ENCODE data around the gene ERICH6B.

The ERICH6B gene

GRCh38 chr13:45554604-45555109 lies 60.9 kb downstream of the ERICH6B start:
- TF ChIP-seq RARB (CRISPR knock-in tag; IDR thresholded peaks at IDR 0.05), result no peak
- no peak for TF ChIP-seq ZFP3 (CRISPR knock-in tag; IDR thresholded peaks at IDR 0.05)
- TF ChIP-seq CREB5 (CRISPR knock-in tag; IDR thresholded peaks at IDR 0.05; ENCODE audit: low read depth), result no peak
- TF ChIP-seq BACH2 (CRISPR knock-in tag; IDR thresholded peaks at IDR 0.05; ENCODE audit: borderline replicate concordance), result no peak
- no peak for TF ChIP-seq ZFP30 (CRISPR knock-in tag; IDR thresholded peaks at IDR 0.05)
- TF ChIP-seq PPARA (CRISPR knock-in tag; IDR thresholded peaks at IDR 0.05; ENCODE audit: borderline replicate concordance), result no peak
- no peak for TF ChIP-seq ARNTL (CRISPR knock-in tag; IDR thresholded peaks at IDR 0.05; ENCODE audit: borderline replicate concordance, low read depth)
- TF ChIP-seq GLIS3 (CRISPR knock-in tag; IDR thresholded peaks at IDR 0.05), result no peak
- ATAC-seq, result no peak

GRCh38 chr13:45548281-45548680 lies 67.3 kb downstream of the ERICH6B start:
- no peak for TF ChIP-seq TOX (CRISPR knock-in tag; IDR thresholded peaks at IDR 0.05; ENCODE audit: borderline replicate concordance)
- no peak for TF ChIP-seq CSDC2 (CRISPR knock-in tag; IDR thresholded peaks at IDR 0.05)
- TF ChIP-seq ZFP3 (CRISPR knock-in tag; IDR thresholded peaks at IDR 0.05), result no peak
- TF ChIP-seq CREB5 (CRISPR knock-in tag; IDR thresholded peaks at IDR 0.05; ENCODE audit: low read depth), result no peak
- TF ChIP-seq ZNF70 (CRISPR knock-in tag; IDR thresholded peaks at IDR 0.05), result no peak
- TF ChIP-seq TCF4 (CRISPR knock-in tag; IDR thresholded peaks at IDR 0.05; ENCODE audit: borderline replicate concordance), result no peak
- TF ChIP-seq RARB (CRISPR knock-in tag; IDR thresholded peaks at IDR 0.05), result no peak
- TF ChIP-seq ESRRG (CRISPR knock-in tag; IDR thresholded peaks at IDR 0.05), result no peak
- TF ChIP-seq ZNF8 (CRISPR knock-in tag; IDR thresholded peaks at IDR 0.05), result no peak
- no peak for TF ChIP-seq OSR1 (CRISPR knock-in tag; IDR thresholded peaks at IDR 0.05)
- TF ChIP-seq ZC3H10 (CRISPR knock-in tag; IDR thresholded peaks at IDR 0.05), result no peak
- TF ChIP-seq CSRNP3 (CRISPR knock-in tag; IDR thresholded peaks at IDR 0.05), result no peak
- TF ChIP-seq ZNF565 (CRISPR knock-in tag; conservative IDR thresholded peaks at IDR 0.05; ENCODE audit: low read depth), result no peak
- no peak for TF ChIP-seq SNAI2 (CRISPR knock-in tag; IDR thresholded peaks at IDR 0.05)
- TF ChIP-seq GLIS3 (CRISPR knock-in tag; IDR thresholded peaks at IDR 0.05), result no peak
- TF ChIP-seq BACH2 (CRISPR knock-in tag; IDR thresholded peaks at IDR 0.05; ENCODE audit: borderline replicate concordance), result no peak
- no peak for TF ChIP-seq ISL1 (CRISPR knock-in tag; IDR thresholded peaks at IDR 0.05)
- TF ChIP-seq ARNTL (CRISPR knock-in tag; IDR thresholded peaks at IDR 0.05; ENCODE audit: borderline replicate concordance, low read depth), result no peak
- no peak for TF ChIP-seq POU6F1 (CRISPR knock-in tag; IDR thresholded peaks at IDR 0.05; ENCODE audit: borderline replicate concordance, low read depth)
- TF ChIP-seq ZFP30 (CRISPR knock-in tag; IDR thresholded peaks at IDR 0.05), result no peak
- ATAC-seq, result no peak

GRCh38 chr13:45546410-45546765 lies 69.2 kb downstream of the ERICH6B start:
- TF ChIP-seq GLIS3 (CRISPR knock-in tag; IDR thresholded peaks at IDR 0.05) (no peak), ZNF565 (CRISPR knock-in tag; conservative IDR thresholded peaks at IDR 0.05; ENCODE audit: low read depth) (no peak), POU6F1 (CRISPR knock-in tag; IDR thresholded peaks at IDR 0.05; ENCODE audit: borderline replicate concordance, low read depth) (no peak), CREB5 (CRISPR knock-in tag; IDR thresholded peaks at IDR 0.05; ENCODE audit: low read depth) (no peak), PATZ1 (CRISPR knock-in tag; IDR thresholded peaks at IDR 0.05; ENCODE audit: borderline replicate concordance) (no peak), TOX (CRISPR knock-in tag; IDR thresholded peaks at IDR 0.05; ENCODE audit: borderline replicate concordance) (no peak), ISL1 (CRISPR knock-in tag; IDR thresholded peaks at IDR 0.05) (no peak), CSRNP3 (CRISPR knock-in tag; IDR thresholded peaks at IDR 0.05) (no peak), ARNTL (CRISPR knock-in tag; IDR thresholded peaks at IDR 0.05; ENCODE audit: borderline replicate concordance, low read depth) (no peak), OSR1 (CRISPR knock-in tag; IDR thresholded peaks at IDR 0.05) (no peak)
- ATAC-seq, result no peak

All from SK-N-SH treated with all-trans-retinoic acid at 6 μM for 48 hours (cell line).